Panc1 (cell line): ENCODE measurements around the gene XPNPEP1. TPM values are rescaled to one million over a fixed set of nuclear protein-coding genes. Genes with fewer than 3 reads are reported as not detected.
A peak's percentile ranks its signal among the peaks of the same experiment; 100 is the strongest.

Experiments used
- ATAC-seq: fragments of 200-7000 bp; cut with Tn5 transposase; 2 replicates; pipeline ENCODE4 v1.9.1; 2020; ENCODE audit warnings: mild to moderate bottlenecking, moderate library complexity
- BruUV-seq: library from RNA; stranded (reverse); fragments of 400-500 nt; replicated peaks from 2 replicates; lab custom pipeline; 2021; lab: Mats Ljungman, UMichigan
- CTCF ChIA-PET: fragments of 300-600 bp; sonication (Branson Sonifier 250); formaldehyde crosslinking; loops from one replicate; lab custom pipeline; 2022; ENCODE audit warnings: antibody characterized with exemption; lab: Charles Lee
- POLR2A ChIA-PET: fragments of 300-600 bp; sonication (Branson Sonifier 250); formaldehyde crosslinking; loops from one replicate; lab custom pipeline; 2022; ENCODE audit warnings: antibody characterized with exemption; lab: Charles Lee
- DNase-seq: peaks from one replicate; pipeline ENCODE4 v3.0.0-alpha.2; 2010; ENCODE audit warnings: low read depth, low spot score
- H3K27ac ChIP-seq: 2 replicates; pipeline ENCODE4 v1.5.1; 2011; ENCODE audit warnings: mild to moderate bottlenecking, low read length, inconsistent platforms
- H3K27me3 ChIP-seq: fragments of 200-500 bp; sonication (Bioruptor generic); 2 replicates; pipeline ENCODE4 v1.6.0; 2014; ENCODE audit warnings: low read length, inconsistent platforms; ENCODE audit not compliant: control insufficient read depth, insufficient read depth
- H3K36me3 ChIP-seq: fragments of 200-500 bp; sonication (Bioruptor generic); 2 replicates; pipeline ENCODE4 v1.5.1; 2014; ENCODE audit warnings: inconsistent platforms, mild to moderate bottlenecking, low read length, moderate library complexity; ENCODE audit not compliant: control insufficient read depth, insufficient read depth
- H3K4me1 ChIP-seq: 2 replicates; pipeline ENCODE4 v1.5.1; 2011; ENCODE audit warnings: inconsistent platforms, mild to moderate bottlenecking, low read length, moderate library complexity; ENCODE audit not compliant: control insufficient read depth, insufficient read depth
- H3K4me3 ChIP-seq, 2 experiments: 2 replicates each; pipeline ENCODE4 v1.5.1; 2011 to 2012; ENCODE audit warnings: low read depth in 2 of 2, low read length in 2 of 2, mild to moderate bottlenecking in 2 of 2, inconsistent platforms in 1 of 2, moderate library complexity in 1 of 2
- H3K9me3 ChIP-seq: fragments of 200-500 bp; sonication (Bioruptor generic); 2 replicates; pipeline ENCODE4 v1.5.1; 2014; ENCODE audit warnings: low read depth, mild to moderate bottlenecking, inconsistent platforms, low read length, moderate library complexity; ENCODE audit not compliant: control insufficient read depth, insufficient read depth
- CTCF ChIP-seq: fragments of 450-650 bp; IDR thresholded peaks from 2 replicates; pipeline ENCODE4 v1.5.1; 2017; ENCODE audit warnings: mild to moderate bottlenecking
- POLR2AphosphoS5 ChIP-seq: IDR thresholded peaks from 2 replicates; pipeline ENCODE4 v1.6.1; 2012; ENCODE audit warnings: mild to moderate bottlenecking, low read depth, low read length, moderate library complexity
- REST ChIP-seq, 2 experiments: IDR thresholded peaks; 2 replicates each; pipeline ENCODE4 v1.6.1; 2011 to 2012; ENCODE audit warnings: low read depth in 2 of 2, control low read depth in 1 of 2, low read length in 1 of 2, mild to moderate bottlenecking in 1 of 2, moderate library complexity in 1 of 2; ENCODE audit not compliant: insufficient read depth in 1 of 2
- SIN3A ChIP-seq: IDR thresholded peaks from 2 replicates; pipeline ENCODE4 v1.6.1; 2012; ENCODE audit warnings: low read depth, mild to moderate bottlenecking, low read length, moderate library complexity, borderline replicate concordance; ENCODE audit not compliant: insufficient read depth
- TCF7L2 ChIP-seq: IDR thresholded peaks from 2 replicates; pipeline ENCODE4 v1.6.1; 2011; ENCODE audit warnings: mild to moderate bottlenecking, low read depth, low read length, inconsistent platforms
- in situ Hi-C: cut with HindIII; loops from 2 replicates; pipeline ENCODE4 v1.10.0; 2016; ENCODE audit warnings: low sequenced_read_pairs, low pct_unique_long_range_greater_than_20kb
- intact Hi-C: fragments of 100-400 bp; cut with micrococcal nuclease; formaldehyde crosslinking; loops from one replicate; pipeline ENCODE4 v1.10.0; 2022; ENCODE audit not compliant: unreplicated experiment
- total RNA-seq: library from RNA; stranded (reverse); gene quantifications from one replicate; pipeline ENCODE4 v1.2.1, GENCODE V29; 2021; ENCODE audit not compliant: unreplicated experiment

Gene XPNPEP1
- total RNA-seq, 1 experiment from 2014 or later, result 61.2 TPM

- ChIA-PET CTCF (no interaction called here), POLR2A (interaction anchor here (0.7 kb wide), 1 partner anchor 1569 kb away, joined by 3 read pairs; no protein-coding TSS in a partner anchor)
- no peak overlapping the region for H3K4me3 ChIP-seq
- no TSS peak for BruUV-seq
- ATAC-seq (no peak), DNase-seq (no peak)
- no peak overlapping the region for H3K27ac ChIP-seq
- peaks cover 3% of the 10 kb centered on the region; the same call in 1 of the 2 replicates for H3K27me3 ChIP-seq
- no peaks in the 10 kb centered on the region for H3K36me3 ChIP-seq
- intact Hi-C loops (no loop called here), in situ Hi-C loops (no loop called here)
- TF ChIP-seq POLR2AphosphoS5, result no peak
- TF ChIP-seq CTCF, result peak; percentile 8; the same call in 1 of the 2 replicates
- H3K4me1 ChIP-seq, result no peaks in the 10 kb centered on the region
- H3K9me3 ChIP-seq, result no peaks in the 10 kb centered on the region
These were observed 84.6 kb downstream of the XPNPEP1 start for GRCh38 chr10:109838592-109839244.

GRCh38 chr10:109837384-109837783, 85.9 kb downstream of the XPNPEP1 start:
- ChIA-PET POLR2A (no interaction called here), CTCF (no interaction called here)
- Histone ChIP-seq H3K36me3 (no peaks in the 10 kb centered on the region), H3K27ac (no peak overlapping the region), H3K9me3 (no peaks in the 10 kb centered on the region), H3K27me3 (peaks cover 3% of the 10 kb centered on the region; the same call in 1 of the 2 replicates), H3K4me1 (no peaks in the 10 kb centered on the region), H3K4me3 (no peak overlapping the region)
- TF ChIP-seq POLR2AphosphoS5 (no peak), SIN3A (no peak)
- no peak for ATAC-seq
- no peak for DNase-seq
- intact Hi-C loops (no loop called here), in situ Hi-C loops (no loop called here)
- BruUV-seq, result no TSS peak

- ATAC-seq, result no peak
- Histone ChIP-seq H3K27me3 (peaks cover 3% of the 10 kb centered on the region; the same call in 1 of the 2 replicates), H3K27ac (no peak overlapping the region), H3K4me1 (no peaks in the 10 kb centered on the region), H3K36me3 (no peaks in the 10 kb centered on the region), H3K9me3 (no peaks in the 10 kb centered on the region), H3K4me3 (no peak overlapping the region)
- no TSS peak for BruUV-seq
- POLR2A ChIA-PET, result no interaction called here
- in situ Hi-C loops, result no loop called here
- intact Hi-C loops, result no loop called here
- DNase-seq, result no peak
- TF ChIP-seq TCF7L2 (no peak), POLR2AphosphoS5 (no peak), CTCF (no peak), SIN3A (no peak), REST (IDR thresholded peaks at IDR 0.05; ENCODE audit: insufficient read depth in 1 of 2, low read depth in 2 of 2, low read length in 1 of 2) (no peak)
- CTCF ChIA-PET, result no interaction called here
These were observed 88.1 kb downstream of the XPNPEP1 start for GRCh38 chr10:109835257-109835656.
